Measurements from ENCODE around the gene FLT3.
"Not testable (repeated sequence)": the region's sequence is repeated elsewhere in the genome, so short reads cannot be mapped to it uniquely, and the experiment has no call there.

FLT3 gene

GRCh38 chr13:28128030-28128429, 27.7 kb upstream of the FLT3 start:
- H3K4me3 ChIP-seq (ENCODE audit: low read length), result no peak overlapping the region
- no peak for DNase-seq (ENCODE audit: low read depth)
- TF ChIP-seq, protein P1, sequence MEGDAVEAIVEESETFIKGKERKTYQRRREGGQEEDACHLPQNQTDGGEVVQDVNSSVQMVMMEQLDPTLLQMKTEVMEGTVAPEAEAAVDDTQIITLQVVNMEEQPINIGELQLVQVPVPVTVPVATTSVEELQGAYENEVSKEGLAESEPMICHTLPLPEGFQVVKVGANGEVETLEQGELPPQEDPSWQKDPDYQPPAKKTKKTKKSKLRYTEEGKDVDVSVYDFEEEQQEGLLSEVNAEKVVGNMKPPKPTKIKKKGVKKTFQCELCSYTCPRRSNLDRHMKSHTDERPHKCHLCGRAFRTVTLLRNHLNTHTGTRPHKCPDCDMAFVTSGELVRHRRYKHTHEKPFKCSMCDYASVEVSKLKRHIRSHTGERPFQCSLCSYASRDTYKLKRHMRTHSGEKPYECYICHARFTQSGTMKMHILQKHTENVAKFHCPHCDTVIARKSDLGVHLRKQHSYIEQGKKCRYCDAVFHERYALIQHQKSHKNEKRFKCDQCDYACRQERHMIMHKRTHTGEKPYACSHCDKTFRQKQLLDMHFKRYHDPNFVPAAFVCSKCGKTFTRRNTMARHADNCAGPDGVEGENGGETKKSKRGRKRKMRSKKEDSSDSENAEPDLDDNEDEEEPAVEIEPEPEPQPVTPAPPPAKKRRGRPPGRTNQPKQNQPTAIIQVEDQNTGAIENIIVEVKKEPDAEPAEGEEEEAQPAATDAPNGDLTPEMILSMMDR (conservative IDR thresholded peaks at IDR 0.05; ENCODE audit: low read length), result no peak

DNA sequence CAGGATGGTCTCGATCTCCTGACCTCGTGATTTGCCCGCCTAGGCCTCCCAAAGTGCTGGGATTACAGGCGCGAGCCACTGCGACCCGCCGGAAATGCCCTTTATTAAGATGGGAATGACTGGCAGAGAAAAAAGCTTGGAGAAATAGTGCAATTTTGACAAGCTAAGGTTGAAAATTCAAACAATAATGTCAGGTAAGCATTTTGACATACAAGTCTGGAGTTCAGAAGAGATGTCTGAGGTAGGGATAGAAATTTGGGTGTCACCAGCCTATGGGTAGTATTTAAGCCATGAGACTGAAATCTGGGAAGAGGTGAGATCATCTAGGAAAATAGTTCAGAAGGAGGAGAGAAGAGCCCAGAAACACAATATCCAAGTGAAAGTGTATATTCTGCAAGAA, 20.8 kb upstream of the FLT3 start:
- TF ChIP-seq, protein P1 (conservative IDR thresholded peaks at IDR 0.05; ENCODE audit: low read length), result no peak
- no peak for DNase-seq (ENCODE audit: low read depth)
- no peak overlapping the region for H3K4me3 ChIP-seq (ENCODE audit: low read length)

DNA sequence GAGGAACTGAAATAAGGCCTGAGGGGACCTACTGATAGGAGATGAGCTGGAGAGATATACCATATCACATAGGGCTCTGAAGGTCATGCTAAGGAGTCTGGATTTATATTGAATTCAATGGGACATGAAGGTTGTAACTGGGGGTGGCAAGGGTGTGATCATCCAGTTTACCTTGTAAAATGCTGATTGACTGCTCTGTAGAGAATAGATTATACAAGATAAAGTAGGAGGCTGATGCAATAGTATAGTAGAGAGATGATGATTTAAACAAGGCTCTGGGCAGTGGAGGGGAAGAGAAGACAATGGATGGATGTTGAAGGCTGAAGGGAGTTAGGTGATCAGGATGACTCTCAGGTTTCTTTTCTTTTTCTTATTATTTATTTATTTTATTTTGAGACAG, 19.9 kb upstream of the FLT3 start:
- TF ChIP-seq, protein P1 (conservative IDR thresholded peaks at IDR 0.05; ENCODE audit: low read length), result no peak
- no peak overlapping the region for H3K4me3 ChIP-seq (ENCODE audit: low read length)
- DNase-seq (ENCODE audit: low read depth), result no peak

DNA sequence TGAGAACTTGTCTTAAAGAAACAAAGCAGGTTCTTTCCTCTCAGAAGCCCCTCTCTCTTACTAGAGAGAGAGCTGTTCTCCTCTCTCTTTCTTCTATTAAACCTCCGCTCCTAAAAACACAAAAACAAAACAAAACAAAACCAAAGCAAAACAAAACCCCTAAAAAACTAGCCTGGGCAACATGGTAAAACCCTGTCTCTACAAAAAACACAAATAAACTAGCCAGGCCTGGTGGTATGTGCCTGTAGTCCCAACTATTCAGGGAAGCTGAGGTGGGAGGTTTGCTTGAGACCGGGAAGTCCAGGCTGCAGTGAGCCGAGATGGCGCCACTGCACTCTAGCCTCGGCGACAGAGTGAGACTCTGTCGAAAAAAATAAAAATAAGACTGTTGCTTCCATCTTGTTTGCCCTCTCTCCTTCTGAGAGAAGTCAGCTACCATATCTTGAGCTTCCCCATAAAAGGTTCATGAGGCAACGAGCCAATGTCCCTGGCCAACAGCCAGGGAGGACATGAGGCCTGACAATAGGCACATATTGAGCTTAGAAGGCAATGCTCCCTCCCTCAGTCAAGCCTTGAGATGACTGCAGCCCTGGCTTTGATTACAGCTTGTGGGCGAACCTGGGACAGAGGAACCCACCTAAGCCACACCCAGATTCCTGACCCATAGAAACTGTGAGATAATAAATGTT, 17.5 kb upstream of the FLT3 start:
- H3K4me3 ChIP-seq (ENCODE audit: low read length), result no peak overlapping the region
- DNase-seq (ENCODE audit: low read depth), result no peak
- TF ChIP-seq, protein P1 (conservative IDR thresholded peaks at IDR 0.05; ENCODE audit: low read length), result no peak

DNA sequence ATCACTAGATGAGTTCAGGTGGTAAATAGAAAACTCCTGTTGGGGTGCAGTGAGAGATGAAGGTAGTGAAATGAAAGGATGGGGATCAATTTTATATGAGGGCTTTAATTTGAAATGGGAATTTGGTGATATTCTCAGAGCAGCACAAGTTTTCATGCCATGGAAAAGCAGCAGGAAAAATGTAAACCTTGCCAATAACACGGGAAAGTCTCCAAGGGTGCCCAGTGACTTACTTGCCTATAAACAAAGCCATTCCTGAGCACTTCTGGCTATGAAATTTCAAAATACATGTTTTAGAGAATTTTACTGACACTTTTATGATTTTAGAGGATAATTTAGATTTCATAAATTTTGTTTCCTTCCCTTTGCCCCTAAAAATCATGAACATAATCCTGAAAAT, 16.4 kb upstream of the FLT3 start:
- no peak overlapping the region for H3K4me3 ChIP-seq (ENCODE audit: low read length)
- TF ChIP-seq, protein P1 (conservative IDR thresholded peaks at IDR 0.05; ENCODE audit: low read length), result no peak
- DNase-seq (ENCODE audit: low read depth), result no peak

GRCh38 chr13:28110414-28110813, 10.0 kb upstream of the FLT3 start:
- TF ChIP-seq, protein P1 (conservative IDR thresholded peaks at IDR 0.05; ENCODE audit: low read length), result no peak
- no peak overlapping the region for H3K4me3 ChIP-seq (ENCODE audit: low read length)
- no peak for DNase-seq (ENCODE audit: low read depth)

GRCh38 chr13:28106976-28107375, 6.6 kb upstream of the FLT3 start:
- no peak for DNase-seq (ENCODE audit: low read depth)
- no peak overlapping the region for H3K4me3 ChIP-seq (ENCODE audit: low read length)
- TF ChIP-seq, protein P1 (conservative IDR thresholded peaks at IDR 0.05; ENCODE audit: low read length), result no peak

DNA sequence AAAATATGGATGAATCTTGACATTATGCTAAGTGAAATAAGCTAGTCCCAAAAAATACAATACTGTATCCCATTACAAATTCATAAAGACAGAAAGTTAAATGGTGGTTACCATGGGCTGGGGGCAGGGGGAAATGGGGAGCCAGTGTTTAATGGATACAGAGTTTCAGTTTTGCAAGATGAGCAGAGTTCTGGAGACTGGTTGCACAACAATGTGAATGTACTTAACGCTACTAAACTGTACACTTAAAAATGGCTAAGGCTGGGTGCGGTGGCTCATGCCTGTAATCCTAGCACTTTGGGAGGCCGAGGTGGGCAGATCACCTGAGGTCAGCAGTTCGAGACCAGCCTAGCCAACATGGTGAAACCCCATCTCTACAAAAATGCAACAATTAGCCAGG, 1.5 kb upstream of the FLT3 start:
- DNase-seq (ENCODE audit: low read depth); H3K4me3 ChIP-seq (ENCODE audit: low read length): not testable (repeated sequence)
